NCI-H146 treated with DMSO at 0.1 percent for 48 hours (cell line): ENCODE data around the gene FCAMR.

Experiments used
- DNase-seq: peaks from one replicate; lab custom pipeline; 2025; ENCODE audit not compliant: unreplicated experiment; lab: John Stamatoyannopoulos, UW

The FCAMR gene

DNA sequence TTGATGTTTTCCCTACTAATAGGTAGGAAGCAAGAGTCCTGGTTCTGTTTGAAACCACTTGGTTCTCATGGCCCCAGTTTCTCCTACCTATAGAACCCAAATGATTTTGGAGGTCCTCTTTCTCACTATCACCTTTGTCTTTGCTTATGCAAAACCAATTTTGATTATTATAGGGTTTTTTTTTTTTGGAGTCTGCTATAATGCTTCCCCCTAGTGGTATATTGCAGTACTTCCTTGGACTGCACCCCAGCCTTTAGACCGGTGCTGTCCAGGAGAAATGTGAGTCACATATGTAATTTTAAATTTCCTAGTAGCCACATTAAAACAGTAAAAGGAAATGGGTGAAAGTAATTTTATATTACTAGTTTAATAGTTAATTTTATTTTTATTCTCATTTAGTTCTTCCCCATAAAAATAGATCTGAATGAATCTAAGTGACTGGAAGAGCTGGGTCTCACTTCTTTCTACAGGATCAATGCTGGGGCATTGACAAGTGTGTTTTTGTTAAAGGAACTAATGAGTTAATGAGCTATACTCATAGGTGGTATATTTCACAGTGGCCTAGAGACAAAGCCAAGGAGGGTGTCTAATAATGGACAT, 59.1 kb downstream of the FCAMR start:
- no peak for DNase-seq

DNA sequence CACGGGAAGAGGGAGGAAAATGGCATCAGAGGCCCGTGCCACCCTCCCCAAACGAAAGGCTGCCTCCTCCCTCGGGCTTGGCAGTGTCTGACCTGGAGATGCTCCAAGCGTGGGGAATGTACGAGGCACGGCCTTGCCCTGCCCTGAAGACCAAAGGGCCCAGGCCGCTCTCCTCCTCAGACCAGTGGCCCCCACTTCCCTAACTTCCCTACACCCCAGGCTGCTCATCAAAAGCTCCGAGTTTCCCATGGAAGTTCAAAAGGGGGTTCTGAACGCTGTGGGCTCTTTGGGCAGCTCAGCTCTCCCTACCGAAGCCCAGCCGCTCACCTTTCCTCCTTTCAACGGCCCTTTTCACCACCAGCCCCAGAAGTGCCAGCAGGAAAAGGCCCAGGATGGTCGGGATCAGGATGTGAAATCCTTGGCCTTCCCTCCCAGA, 60.4 kb downstream of the FCAMR start:
- DNase-seq: no peak

DNA sequence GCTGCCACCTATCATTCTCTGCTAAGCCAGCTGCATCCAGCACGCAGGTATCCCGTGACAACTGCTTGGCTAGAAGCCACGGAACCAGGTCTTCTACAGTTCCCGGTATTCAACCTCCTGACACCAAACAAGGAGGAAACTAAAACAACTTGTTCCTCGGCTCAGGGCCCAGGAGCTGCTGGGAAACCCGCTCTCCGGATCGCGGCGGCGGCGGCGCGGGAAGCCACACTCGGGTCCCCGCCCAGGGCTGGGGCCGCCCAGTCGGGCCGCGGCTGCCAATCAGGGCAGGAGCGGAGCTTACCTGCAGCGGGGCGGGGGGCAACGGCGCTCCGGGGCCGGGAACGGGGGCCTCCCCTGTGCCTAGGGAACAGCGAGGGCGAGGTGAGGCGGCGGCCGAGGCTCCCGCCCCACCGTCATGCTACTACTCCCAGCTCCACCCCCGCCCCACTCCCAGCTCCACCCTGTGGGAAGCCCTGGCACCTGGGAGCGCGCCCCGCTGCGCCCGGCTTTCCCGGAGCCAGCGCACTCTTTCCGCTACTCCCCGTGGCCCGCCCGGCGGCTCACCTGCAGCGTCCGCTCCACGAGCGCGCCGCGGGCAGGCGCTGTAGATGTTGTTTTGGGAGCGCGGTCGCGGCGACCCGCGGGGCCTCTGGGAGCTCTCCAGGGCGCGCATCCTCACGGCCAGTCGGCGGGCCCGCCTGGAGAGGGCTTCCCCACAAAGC, 60.9 kb downstream of the FCAMR start:
- peak; percentile 59 for DNase-seq

- no peak for DNase-seq
Measured at GRCh38 chr1:206908038-206908437, 62.2 kb downstream of the FCAMR start.
